NB4 (cell line): Measurements from ENCODE around the gene HJURP.

Source experiments
- CTCF ChIP-seq: IDR thresholded peaks from one replicate; pipeline ENCODE4 v1.5.1; 2012; ENCODE audit warnings: low read depth, low read length
- MYC ChIP-seq: IDR thresholded peaks from 2 replicates; pipeline ENCODE4 v1.6.1; 2011; ENCODE audit warnings: low read depth, low read length
- POLR2A ChIP-seq: IDR thresholded peaks from 2 replicates; pipeline ENCODE4 v1.6.1; 2011; ENCODE audit warnings: mild to moderate bottlenecking; ENCODE audit not compliant: insufficient read length; ENCODE audit errors: extremely low read depth
- TF ChIP-seq, protein P1 (sequence below): IDR thresholded peaks from 2 replicates; pipeline ENCODE4 v1.6.1; 2011; ENCODE audit warnings: low read depth, low read length

DNA sequence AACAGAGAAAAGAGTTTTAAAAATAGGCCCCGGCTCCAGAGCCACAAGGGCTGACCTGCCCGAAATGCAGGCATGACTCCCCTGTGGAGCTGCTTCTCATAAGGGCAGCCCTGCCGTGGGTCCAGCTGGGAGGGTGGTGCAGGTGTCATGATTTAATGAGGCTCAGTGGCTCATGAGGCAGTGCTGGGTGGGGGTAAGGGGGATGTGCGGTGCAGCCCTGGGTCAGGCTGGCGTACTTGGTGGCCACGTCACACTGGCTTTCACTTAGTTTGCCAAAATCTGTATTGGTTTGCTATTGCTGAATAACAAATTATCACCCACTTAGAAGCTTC, 33.6 kb downstream of the HJURP start:
- TF ChIP-seq CTCF (no peak), POLR2A (no peak), MYC (no peak)
- TF ChIP-seq, protein P1, sequence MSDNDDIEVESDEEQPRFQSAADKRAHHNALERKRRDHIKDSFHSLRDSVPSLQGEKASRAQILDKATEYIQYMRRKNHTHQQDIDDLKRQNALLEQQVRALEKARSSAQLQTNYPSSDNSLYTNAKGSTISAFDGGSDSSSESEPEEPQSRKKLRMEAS: no peak
